HG03045 (cell line): ENCODE results near the gene CPVL.

Experiments used
- ATAC-seq: cut with Tn5 transposase; IDR thresholded peaks from one replicate; pipeline ENCODE4 v1.9.1; 2021; ENCODE audit warnings: mild to moderate bottlenecking, moderate library complexity; ENCODE audit not compliant: unreplicated experiment

Gene CPVL

GRCh38 chr7:29013082-29013695 is 133.1 kb downstream of the CPVL start:
- ATAC-seq, result no peak

- no peak for ATAC-seq
Observed at GRCh38 chr7:29009947-29010346, 136.4 kb downstream of the CPVL start.

GRCh38 chr7:29008590-29008989 is 137.7 kb downstream of the CPVL start:
- no peak for ATAC-seq

- no peak for ATAC-seq
Observed at GRCh38 chr7:29007127-29007526, 139.2 kb downstream of the CPVL start.

DNA sequence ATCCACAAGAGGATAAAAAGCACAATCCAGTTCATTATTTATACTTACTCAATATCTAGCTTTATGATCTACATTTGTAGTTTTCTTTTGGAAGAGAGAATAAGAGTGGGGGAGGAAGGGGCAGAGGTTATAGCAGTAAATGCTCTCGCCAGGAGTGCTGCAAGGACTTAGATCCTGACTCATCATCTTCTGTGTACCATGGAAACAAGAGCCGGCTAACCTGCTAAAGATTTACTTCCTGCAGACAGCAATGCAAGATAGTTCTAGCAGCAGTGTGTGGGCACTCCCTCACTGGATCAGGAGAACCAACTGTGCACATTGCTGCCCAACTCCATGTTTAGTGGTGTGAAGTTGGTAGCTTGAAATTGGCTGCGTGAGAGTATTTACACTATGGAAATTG is 140.5 kb downstream of the CPVL start:
- no peak for ATAC-seq

DNA sequence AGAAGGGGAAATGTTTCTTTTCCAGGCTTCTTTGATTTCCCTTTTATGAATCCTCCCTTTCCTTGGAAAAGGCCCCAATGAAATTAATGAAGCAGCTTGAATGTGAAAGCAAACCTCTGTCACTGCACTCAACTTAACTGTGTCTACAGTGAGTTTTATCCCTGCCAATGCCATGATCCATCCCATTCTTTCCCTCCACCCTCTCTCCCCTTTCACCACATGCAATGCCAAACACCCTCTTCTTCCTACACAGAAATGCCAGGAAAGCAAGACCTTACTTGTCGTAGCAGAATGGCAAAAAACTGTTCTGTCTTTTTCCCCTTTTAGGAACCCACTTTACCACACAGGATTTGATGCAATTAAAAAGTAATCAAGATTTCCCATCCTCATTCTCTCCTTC is 140.9 kb downstream of the CPVL start:
- ATAC-seq, result no peak

DNA sequence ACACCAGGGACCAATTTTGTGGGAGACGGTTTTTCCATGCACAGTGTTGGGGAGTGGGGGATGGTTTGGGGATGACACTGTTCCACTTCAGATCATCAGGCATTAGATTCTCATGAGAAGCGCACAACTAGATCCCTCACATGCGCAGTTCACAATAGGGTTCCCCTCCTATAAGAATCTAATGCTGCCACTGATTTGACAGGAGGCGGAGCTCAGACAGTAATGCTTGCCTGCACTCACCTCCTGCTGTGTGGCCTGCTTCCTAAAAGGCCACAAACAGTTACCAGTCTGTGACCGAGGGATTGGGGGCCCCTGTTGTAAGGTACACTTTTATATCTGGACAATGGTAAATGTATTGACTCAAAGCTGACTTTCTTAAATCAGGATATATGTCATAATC is 142.6 kb downstream of the CPVL start:
- ATAC-seq, result no peak

- no peak for ATAC-seq
Observed at GRCh38 chr7:29000717-29001076, 145.6 kb downstream of the CPVL start.

DNA sequence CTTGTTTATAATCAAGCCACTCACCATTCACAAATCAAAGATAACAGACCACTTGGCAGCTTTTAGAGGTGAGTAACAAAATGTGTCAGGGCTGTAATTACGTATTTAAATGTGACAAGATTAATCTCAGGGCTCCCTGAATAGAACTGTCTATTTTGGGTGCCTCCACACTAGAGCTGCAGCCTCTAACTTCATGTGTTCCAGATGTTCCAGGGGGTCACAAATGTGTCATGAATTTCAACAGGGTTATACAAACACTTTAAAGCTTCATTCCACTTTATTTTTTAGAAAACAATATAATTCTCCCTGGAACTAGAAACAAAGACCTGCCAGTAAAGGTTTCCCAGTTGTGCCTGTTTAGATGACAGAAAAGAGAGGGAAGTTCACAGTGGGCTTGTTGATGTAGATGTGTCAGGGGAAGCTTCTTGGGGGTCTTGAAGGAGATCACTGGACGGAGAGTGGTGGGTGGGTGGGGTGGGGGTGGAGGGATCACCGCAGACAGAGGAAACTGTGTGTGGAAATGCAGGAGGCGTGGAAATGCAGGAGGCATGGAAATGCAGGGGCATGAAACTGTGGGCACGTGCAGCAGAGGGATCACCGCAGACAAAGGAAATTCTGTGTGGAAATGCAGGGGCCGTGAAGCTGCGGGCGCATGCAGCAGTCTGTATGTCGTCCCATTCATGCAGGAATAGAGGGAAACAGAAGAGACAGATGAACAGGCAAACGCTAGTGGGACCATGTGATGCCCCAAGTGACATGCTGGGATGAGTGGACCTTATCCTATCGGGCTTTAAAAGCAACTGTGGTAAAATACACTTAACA is 146.2 kb downstream of the CPVL start:
- no peak for ATAC-seq

DNA sequence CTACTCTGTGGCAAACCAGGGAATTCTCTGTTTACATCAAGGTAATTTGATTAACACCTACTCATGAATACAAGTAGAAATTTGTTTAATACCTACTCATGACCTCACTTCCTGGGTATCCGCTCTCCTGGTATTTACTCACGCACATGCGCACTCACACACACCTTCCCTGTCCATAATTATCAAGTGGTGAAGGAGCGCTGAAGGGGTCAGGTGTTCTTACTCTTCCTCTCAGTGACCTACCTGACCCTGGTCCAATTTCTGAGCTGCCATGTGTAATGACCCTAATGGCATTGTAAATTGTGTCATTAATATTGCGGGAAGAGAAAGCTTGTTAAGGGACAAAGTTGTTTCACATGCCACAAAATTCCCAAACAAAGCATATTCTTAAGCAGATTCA is 146.9 kb downstream of the CPVL start:
- ATAC-seq, result no peak

DNA sequence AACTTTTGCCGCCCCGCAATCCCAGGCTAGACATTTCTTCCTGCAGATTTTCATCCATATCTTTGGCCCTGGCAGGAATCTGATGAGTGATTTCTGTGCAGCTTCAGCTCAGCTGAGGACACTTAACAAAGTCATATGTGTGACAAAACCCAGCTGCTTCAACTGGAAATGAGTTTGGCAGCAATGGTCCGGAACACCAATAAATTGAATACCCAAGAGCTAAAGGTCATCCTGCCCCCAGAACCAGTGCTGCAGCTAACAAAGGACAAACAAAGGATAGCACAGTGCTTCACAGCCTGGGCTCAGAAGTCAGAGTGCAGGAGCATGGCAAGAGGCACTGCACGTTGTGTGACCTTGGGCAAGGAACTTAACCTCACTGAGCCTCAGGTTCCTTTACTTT is 148.2 kb downstream of the CPVL start:
- ATAC-seq, result no peak

- ATAC-seq, result no peak
Observed at GRCh38 chr7:28996836-28997235, 149.5 kb downstream of the CPVL start.

- no peak for ATAC-seq
Observed at GRCh38 chr7:28993371-28993770, 153.0 kb downstream of the CPVL start.

- no peak for ATAC-seq
Observed at GRCh38 chr7:28992798-28993197, 153.5 kb downstream of the CPVL start.

DNA sequence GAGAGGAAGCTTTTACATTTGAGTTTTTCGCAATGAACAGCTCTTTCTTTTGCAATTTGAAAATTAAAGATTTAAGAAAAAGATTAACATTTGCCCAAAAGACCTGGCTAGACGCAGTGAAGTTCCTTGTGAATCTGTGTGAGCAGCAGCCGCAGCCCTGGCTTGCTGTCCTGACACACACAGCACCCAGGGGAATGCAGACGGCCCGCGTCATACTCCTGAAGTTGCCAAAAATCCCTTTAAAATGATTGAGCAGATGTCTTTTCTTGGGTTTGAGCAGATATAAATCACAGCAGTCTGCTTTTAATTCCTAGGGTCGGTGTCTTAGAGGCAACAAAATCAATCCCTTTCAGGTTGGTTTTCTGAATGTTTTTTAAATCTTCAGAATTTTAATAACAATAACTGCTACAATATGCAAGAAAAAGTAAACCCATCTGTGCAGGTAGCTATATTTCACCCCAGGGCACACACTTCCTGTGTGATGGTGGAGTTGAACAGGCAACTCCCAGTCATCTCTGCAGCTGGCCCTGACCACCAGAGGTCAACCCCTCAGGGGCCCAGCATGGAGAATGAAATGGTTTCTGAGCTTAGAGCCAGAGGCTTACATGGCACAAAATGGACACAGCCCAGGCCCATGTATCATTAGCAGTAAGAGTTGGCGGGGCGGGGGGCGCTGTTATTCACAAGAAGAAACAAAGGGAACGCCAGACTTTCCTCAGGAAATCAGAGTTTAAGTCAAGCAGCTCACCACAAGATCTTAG is 156.0 kb downstream of the CPVL start:
- no peak for ATAC-seq

DNA sequence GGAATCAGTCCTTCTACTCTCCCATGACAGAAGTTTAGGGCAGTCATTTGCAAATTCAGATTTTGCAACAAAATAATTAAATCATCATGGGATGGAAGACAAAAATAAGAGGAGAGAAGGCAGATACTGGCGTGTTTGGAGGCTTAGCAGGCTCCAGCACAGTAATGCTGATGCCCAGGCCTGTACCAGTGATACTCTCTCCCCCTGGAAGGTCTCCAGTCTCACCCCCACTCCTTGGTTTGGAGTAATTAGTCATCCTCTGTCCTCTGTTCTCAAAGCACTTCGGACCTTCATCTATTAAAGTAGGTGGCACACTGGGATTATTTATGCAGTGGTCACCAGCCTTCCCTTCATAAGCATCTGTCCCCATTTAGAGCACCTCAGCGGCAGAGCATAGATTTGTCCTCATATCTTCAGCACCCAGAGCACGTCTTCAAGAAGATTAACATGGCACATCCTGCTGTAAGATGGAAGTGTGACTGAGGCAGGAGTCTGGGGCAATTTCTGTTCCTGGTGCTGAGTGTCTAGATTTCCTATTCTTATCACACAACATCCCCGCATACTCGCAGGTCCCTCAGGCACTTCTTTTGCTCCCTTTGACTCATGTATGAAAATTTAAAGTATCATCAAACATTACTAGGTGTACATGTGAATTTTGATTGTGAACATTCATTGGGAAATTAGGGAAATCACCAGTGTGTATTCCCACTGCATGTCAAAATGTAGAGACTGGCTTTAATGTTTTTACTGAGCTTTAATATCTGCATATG is 156.9 kb downstream of the CPVL start:
- no peak for ATAC-seq

DNA sequence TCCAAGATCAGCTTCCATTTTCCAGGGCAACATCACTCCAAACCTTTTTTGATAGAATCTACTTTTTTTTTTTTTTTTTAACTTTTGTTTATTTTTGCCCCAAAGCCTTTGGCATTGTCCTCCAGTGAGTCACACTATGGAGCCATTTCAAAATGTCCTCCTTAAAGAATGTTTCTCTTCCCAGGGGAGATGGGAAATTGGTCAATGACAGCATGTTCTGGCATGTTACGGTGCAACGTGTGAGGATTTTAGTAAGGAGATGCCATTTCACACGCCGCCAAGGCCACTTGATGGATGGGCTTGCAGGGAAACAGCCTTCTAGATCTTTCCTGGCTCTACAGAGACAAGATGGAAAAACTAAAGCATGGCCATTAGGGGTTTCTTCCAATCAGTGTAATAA is 157.5 kb downstream of the CPVL start:
- ATAC-seq, result no peak

GRCh38 chr7:28988091-28988490 is 158.2 kb downstream of the CPVL start:
- no peak for ATAC-seq

- no peak for ATAC-seq
Observed at GRCh38 chr7:28986765-28987110, 159.6 kb downstream of the CPVL start.

DNA sequence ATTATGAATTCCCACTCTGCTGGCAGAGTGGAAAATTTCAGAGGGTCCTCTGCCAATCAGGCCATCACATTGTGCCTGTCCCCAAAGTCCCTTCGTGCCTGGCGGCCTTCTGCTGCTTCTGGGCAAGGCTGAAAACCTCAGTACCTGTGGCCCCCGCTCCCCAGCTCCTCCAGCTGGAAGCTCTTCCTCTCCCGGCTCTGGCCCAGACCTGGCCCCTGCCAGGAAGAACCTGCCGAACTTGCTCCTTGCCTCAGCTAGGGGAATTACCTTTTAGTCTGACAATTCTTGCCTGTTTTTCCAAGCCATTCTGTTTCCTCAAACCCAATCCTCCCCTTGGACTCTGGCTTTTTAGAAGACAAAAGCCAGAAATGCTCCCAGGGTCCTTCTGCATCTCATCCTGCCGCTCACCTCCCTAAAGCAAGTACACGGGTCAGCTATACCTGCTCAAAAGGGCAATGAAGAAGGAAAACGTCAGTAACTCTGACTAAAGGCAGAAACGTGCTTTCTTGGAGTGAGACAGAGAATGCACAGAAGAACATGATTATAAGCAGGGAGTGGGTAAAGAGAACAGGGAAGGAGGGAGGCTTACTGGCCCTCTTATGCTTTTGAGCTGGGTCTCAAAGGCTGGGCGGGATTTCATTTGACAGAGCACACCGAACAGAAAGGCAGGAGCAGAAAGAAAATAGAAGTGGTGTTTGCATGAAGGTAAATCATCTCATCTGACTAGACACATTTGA is 160.1 kb downstream of the CPVL start:
- ATAC-seq, result no peak

- ATAC-seq, result no peak
Observed at GRCh38 chr7:28984631-28985030, 161.7 kb downstream of the CPVL start.
